ENCODE measurements around the gene FAM193A. TPM values are rescaled to one million over a fixed set of nuclear protein-coding genes. Genes with fewer than 3 reads are reported as not detected.
"Not testable (repeated sequence)": the region's sequence is repeated elsewhere in the genome, so short reads cannot be mapped to it uniquely, and the experiment has no call there.

FAM193A gene
- polyA plus RNA-seq, 1 experiment, result 5.9 TPM

- no peak overlapping the region for H3K4me3 ChIP-seq (ENCODE audit: low read depth, low read length)
- no peak for DNase-seq (ENCODE audit: low read depth)
- no peak for TF ChIP-seq CTCF (IDR thresholded peaks at IDR 0.05; ENCODE audit: insufficient read depth, low read depth, low read length)
- ChIA-PET CTCF (no interaction called here), POLR2A (interaction anchor here (0.6 kb wide), 1 partner anchor 14 kb away, joined by 8 read pairs; no protein-coding TSS in a partner anchor)
- H3K36me3 ChIP-seq (ENCODE audit: control insufficient read depth, insufficient read depth, low read length), result no peaks in the 10 kb centered on the region
- no peaks in the 10 kb centered on the region for H3K27me3 ChIP-seq (ENCODE audit: control insufficient read depth, insufficient read depth, low read length)
These were observed 50.9 kb downstream of the FAM193A start for GRCh38 chr4:2587213-2587823.

GRCh38 chr4:2588259-2588658 lies 51.8 kb downstream of the FAM193A start:
- Histone ChIP-seq H3K27me3 (ENCODE audit: control insufficient read depth, insufficient read depth, low read length) (no peaks in the 10 kb centered on the region), H3K4me3 (ENCODE audit: low read depth, low read length) (no peak overlapping the region), H3K36me3 (ENCODE audit: control insufficient read depth, insufficient read depth, low read length) (no peaks in the 10 kb centered on the region; the same call in 1 of the 2 replicates)
- no peak for TF ChIP-seq CTCF (IDR thresholded peaks at IDR 0.05; ENCODE audit: insufficient read depth, low read depth, low read length)
- no peak for DNase-seq (ENCODE audit: low read depth)
- ChIA-PET POLR2A (no interaction called here), CTCF (interaction anchor here (1.8 kb wide), 1 partner anchor 368 kb away, joined by 3 read pairs; no protein-coding TSS in a partner anchor)

DNA sequence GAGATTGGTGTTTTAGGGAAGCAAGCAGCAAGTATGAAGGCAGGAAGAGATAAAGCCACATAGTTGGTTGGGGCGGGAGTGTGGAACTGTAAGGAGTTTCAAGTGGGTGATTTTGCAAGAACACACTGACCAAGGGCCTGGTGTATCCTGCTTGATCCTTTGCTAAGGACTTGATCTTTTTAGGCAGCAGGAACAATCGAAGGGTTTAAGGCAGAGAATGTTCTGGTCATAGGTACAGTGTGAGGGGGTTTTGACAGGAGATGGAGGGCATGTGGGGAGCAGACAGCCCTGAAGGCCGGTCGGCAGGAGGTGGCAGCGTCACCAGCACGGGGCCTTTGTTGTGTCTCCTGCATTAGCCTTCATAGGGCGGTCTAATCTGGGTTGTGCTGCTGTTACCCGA lies 54.7 kb downstream of the FAM193A start:
- no peaks in the 10 kb centered on the region for H3K27me3 ChIP-seq (ENCODE audit: control insufficient read depth, insufficient read depth, low read length)
- DNase-seq (ENCODE audit: low read depth), result no peak
- ChIA-PET CTCF (no interaction called here), POLR2A (no interaction called here)
- no peak overlapping the region for H3K4me3 ChIP-seq (ENCODE audit: low read depth, low read length)
- no peak for TF ChIP-seq CTCF (IDR thresholded peaks at IDR 0.05; ENCODE audit: insufficient read depth, low read depth, low read length)
- peaks cover 1% of the 10 kb centered on the region; the same call in 1 of the 2 replicates for H3K36me3 ChIP-seq (ENCODE audit: control insufficient read depth, insufficient read depth, low read length)

DNA sequence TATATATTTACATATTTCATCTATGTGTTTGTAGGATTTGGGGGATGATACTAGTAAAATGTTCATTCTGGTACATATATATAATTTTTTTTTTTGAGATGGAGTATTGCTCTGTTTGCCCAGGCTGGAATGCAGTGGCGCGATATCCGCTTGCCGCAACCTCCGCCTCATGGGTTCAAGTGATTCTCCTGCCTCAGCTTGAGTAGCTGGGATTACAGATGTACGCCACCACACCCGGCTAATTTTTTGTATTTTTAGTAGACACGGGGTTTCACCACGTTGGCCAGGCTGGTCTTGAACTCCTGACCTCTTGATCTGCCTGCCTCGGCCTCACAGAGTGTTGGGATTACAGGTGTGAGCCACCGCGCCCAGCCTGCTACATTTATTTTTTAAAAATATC lies 55.6 kb downstream of the FAM193A start:
- H3K27me3 ChIP-seq (ENCODE audit: control insufficient read depth, insufficient read depth, low read length); H3K4me3 ChIP-seq (ENCODE audit: low read depth, low read length); DNase-seq (ENCODE audit: low read depth); H3K36me3 ChIP-seq (ENCODE audit: control insufficient read depth, insufficient read depth, low read length); POLR2A ChIA-PET; CTCF ChIA-PET: not testable (repeated sequence)

- ChIA-PET CTCF (no interaction called here), POLR2A (no interaction called here)
- Histone ChIP-seq H3K36me3 (ENCODE audit: control insufficient read depth, insufficient read depth, low read length) (peaks cover 2% of the 10 kb centered on the region; the same call in 1 of the 2 replicates), H3K4me3 (ENCODE audit: low read depth, low read length) (no peak overlapping the region), H3K27me3 (ENCODE audit: control insufficient read depth, insufficient read depth, low read length) (no peaks in the 10 kb centered on the region)
- no peak for DNase-seq (ENCODE audit: low read depth)
- no peak for TF ChIP-seq CTCF (IDR thresholded peaks at IDR 0.05; ENCODE audit: insufficient read depth, low read depth, low read length)
These were observed 56.1 kb downstream of the FAM193A start for GRCh38 chr4:2592572-2592971.

DNA sequence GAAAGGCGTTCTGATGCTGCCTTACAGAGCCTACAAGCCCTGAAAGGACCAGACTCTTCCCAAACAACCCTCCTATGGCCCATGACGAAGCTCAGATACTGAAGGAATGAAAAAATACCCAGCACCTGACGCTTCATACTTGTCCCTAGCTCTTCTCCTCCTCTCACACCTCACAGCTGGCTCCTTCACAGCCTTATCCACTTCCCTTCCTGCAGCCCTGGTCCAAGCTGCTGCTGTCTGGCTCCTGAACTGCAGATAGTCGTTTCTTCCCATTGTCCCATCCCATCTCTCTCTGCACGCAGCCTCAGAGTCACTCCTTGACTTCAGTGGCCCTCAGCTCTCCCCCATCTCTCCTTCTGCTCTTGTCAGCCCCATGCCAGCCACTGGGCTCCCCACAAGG lies 56.6 kb downstream of the FAM193A start:
- no peaks in the 10 kb centered on the region for H3K27me3 ChIP-seq (ENCODE audit: control insufficient read depth, insufficient read depth, low read length)
- no peak for TF ChIP-seq CTCF (IDR thresholded peaks at IDR 0.05; ENCODE audit: insufficient read depth, low read depth, low read length)
- no peak for DNase-seq (ENCODE audit: low read depth)
- POLR2A ChIA-PET, result interaction anchor here (0.7 kb wide), 1 partner anchor 483 kb away, joined by 4 read pairs; no protein-coding TSS in a partner anchor
- H3K36me3 ChIP-seq (ENCODE audit: control insufficient read depth, insufficient read depth, low read length), result peaks cover 2% of the 10 kb centered on the region; the same call in 1 of the 2 replicates
- no peak overlapping the region for H3K4me3 ChIP-seq (ENCODE audit: low read depth, low read length)
- CTCF ChIA-PET, result no interaction called here
